NCI-H345 (cell line): ENCODE data around the gene TDP1.
"Not testable (repeated sequence)": the region's sequence is repeated elsewhere in the genome, so short reads cannot be mapped to it uniquely, and the experiment has no call there.

Experiments
- DNase-seq: peaks from one replicate; lab custom pipeline; 2025; lab: John Stamatoyannopoulos, UW

The TDP1 gene

GRCh38 chr14:90049390-90049789 lies 93.7 kb downstream of the TDP1 start:
- DNase-seq, result no peak

- DNase-seq, result no peak
Measured at GRCh38 chr14:90050271-90050670, 94.5 kb downstream of the TDP1 start.

- no peak for DNase-seq
Measured at GRCh38 chr14:90053044-90053443, 97.3 kb downstream of the TDP1 start.

- no peak for DNase-seq
Measured at GRCh38 chr14:90054803-90055202, 99.1 kb downstream of the TDP1 start.

GRCh38 chr14:90056826-90057225 lies 101.1 kb downstream of the TDP1 start:
- DNase-seq, result no peak

GRCh38 chr14:90058876-90059458 lies 103.2 kb downstream of the TDP1 start:
- DNase-seq, result no peak

GRCh38 chr14:90060312-90060964 lies 104.7 kb downstream of the TDP1 start:
- peak; percentile 84 for DNase-seq

- DNase-seq, result peak; percentile 75
Measured at GRCh38 chr14:90060965-90061684, 105.4 kb downstream of the TDP1 start.

- peak; percentile 75 for DNase-seq
Measured at GRCh38 chr14:90061685-90062126, 106.0 kb downstream of the TDP1 start, which contains the start of gene KCNK13. KCNK13 (plus strand) TSS chr14:90061994; CDS start chr14:90062206, 212 bp downstream.

GRCh38 chr14:90062127-90062794 lies 106.5 kb downstream of the TDP1 start:
- peak; percentile 89 for DNase-seq

GRCh38 chr14:90062822-90063539 lies 107.3 kb downstream of the TDP1 start:
- DNase-seq, result no peak

GRCh38 chr14:90072350-90072749 lies 116.6 kb downstream of the TDP1 start:
- no peak for DNase-seq

GRCh38 chr14:90079576-90079975 lies 123.8 kb downstream of the TDP1 start:
- no peak for DNase-seq

GRCh38 chr14:90087433-90087832 lies 131.7 kb downstream of the TDP1 start:
- no peak for DNase-seq

GRCh38 chr14:90088176-90088575 lies 132.4 kb downstream of the TDP1 start:
- DNase-seq, result no peak

- not testable (repeated sequence) for DNase-seq
Measured at GRCh38 chr14:90089486-90089885, 133.8 kb downstream of the TDP1 start.

- DNase-seq, result peak; percentile 54
Measured at GRCh38 chr14:90091393-90091792, 135.7 kb downstream of the TDP1 start.

GRCh38 chr14:90093942-90094595 lies 138.3 kb downstream of the TDP1 start:
- DNase-seq, result peak; percentile 93
